NK-92 treated with Interleukin-12 subunit alpha and Interleukin-12 subunit beta, amount 100 ng/mL, for 24 hours (cell line): Measurements from ENCODE around the gene MPPED1.

ENCODE experiments used
- DNase-seq: peaks from one replicate; lab custom pipeline; 2025; lab: John Stamatoyannopoulos, UW

The MPPED1 gene

GRCh38 chr22:43411869-43412807, at the start of gene MPPED1:
Gene MPPED1, plus strand, starts transcription at chr22:43412014. Its CDS starts 12,972 bp downstream, at chr22:43424986.
- no peak for DNase-seq

- DNase-seq, result no peak
Observed at GRCh38 chr22:43363315-43364168, 48.3 kb upstream of the MPPED1 start.

- DNase-seq, result no peak
Observed at GRCh38 chr22:43364169-43364435, 47.7 kb upstream of the MPPED1 start.

DNA sequence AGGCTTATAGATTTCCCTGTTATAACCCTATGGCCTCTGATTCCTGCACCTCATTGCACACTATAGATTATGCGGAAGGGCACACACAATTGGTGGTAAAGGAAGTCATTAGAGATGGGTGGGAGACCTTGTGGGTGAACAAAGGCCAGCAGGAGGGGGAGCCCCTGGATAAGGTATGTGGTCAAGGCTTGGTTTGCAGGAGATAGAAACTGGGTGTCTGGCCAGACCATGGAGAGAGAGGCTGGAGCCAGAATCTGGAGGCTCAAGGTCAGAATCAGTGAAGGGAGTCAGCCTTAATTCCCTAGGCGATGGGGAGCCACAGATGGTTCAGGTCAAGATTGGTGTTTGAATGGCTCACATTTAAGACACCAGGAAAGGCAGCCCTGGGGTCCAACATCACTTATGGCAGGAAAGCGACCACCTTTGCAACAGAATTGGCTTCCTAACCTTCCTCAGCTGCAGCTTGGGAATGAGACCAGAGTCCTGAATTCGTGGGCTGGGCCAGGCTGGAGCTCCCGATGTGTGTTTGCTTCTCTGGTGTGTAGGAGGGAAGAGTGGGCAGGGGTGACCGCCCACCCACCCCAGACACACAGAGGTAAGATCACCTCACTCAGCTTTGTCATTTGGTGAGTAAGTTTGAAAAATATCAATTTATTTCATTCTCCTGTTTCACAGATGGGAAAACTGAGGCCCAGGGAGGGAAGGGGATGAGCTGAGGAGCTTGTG, 45.9 kb upstream of the MPPED1 start:
- no peak for DNase-seq

- no peak for DNase-seq
Observed at GRCh38 chr22:43370036-43370435, 41.8 kb upstream of the MPPED1 start.

GRCh38 chr22:43375951-43376455, 35.8 kb upstream of the MPPED1 start:
- no peak for DNase-seq

GRCh38 chr22:43376765-43377547, 34.9 kb upstream of the MPPED1 start:
- DNase-seq, result peak; percentile 87

DNA sequence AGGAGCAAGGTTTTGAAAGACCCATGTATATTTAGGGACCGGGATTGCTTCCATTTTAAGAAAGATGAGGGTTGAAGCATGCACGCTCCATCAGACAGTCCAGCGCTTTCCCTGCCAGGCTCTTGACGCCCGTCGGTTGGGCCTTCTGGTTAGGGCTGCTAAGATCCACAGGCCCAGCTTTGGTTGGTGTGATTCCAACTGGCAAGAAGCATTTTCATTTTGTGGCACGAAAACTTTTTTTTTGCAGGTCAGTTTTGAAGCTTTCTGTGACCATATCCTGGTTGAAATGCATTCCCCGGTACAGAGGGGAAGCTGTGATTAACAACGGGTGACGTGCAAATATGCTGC, 34.3 kb upstream of the MPPED1 start:
- no peak for DNase-seq

- peak; percentile 50 for DNase-seq
Observed at GRCh38 chr22:43377896-43378704, 33.7 kb upstream of the MPPED1 start.

GRCh38 chr22:43381693-43382092, 30.1 kb upstream of the MPPED1 start:
- DNase-seq, result no peak

DNA sequence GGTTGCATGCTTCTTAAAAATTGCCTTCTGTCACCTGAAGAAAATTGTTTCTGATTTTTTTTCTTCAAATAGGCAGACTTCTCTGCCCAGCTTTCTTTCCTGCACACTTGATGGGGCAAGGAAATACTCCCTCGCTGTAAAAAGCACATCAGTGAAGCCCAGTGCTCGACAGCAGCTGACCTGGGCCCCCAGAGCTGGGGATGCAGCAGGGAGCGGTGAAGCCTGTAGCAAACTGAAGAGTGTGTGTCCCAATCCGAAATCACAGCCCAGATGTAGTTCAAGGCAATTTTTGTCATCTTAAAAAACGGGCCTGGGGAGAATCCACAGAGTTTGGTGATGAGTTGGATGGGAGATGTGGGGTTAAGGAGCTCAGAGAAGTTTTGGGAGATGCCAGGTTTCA, 27.0 kb upstream of the MPPED1 start:
- DNase-seq, result no peak

GRCh38 chr22:43385770-43386641, 25.8 kb upstream of the MPPED1 start:
- peak; percentile 51 for DNase-seq

- DNase-seq, result no peak
Observed at GRCh38 chr22:43387815-43388214, 24.0 kb upstream of the MPPED1 start.

- DNase-seq, result peak; percentile 32
Observed at GRCh38 chr22:43388420-43388851, 23.4 kb upstream of the MPPED1 start.

DNA sequence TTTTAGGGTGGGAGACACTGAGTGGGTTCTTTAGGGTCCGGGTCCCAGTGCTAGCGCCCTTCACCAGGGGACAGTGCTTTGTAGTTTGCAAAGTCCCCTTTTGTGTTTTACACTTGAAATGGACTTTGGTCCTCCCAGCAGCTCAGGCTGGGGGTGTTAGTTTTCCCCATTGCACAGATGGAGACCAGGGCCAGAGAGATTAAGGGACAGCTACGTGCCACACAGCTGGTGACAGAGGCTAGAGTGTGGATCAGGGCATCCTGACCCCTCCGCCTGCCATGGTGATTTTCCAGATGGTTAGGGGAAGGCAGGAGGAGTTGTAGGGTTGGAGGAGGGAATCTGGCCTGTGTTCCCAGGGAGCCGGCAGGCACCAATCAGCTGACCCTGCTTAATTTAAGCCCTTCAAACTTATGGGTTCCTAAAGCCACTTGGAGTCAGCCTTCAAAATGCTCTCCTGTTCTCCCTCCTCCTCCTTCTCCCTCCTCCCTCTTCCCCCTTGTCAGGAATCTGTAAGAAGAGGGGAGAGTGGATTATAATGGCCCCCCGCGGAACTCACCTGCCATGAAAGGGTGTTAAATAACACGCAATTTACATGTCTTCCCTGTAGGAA, 22.5 kb upstream of the MPPED1 start:
- DNase-seq, result no peak

DNA sequence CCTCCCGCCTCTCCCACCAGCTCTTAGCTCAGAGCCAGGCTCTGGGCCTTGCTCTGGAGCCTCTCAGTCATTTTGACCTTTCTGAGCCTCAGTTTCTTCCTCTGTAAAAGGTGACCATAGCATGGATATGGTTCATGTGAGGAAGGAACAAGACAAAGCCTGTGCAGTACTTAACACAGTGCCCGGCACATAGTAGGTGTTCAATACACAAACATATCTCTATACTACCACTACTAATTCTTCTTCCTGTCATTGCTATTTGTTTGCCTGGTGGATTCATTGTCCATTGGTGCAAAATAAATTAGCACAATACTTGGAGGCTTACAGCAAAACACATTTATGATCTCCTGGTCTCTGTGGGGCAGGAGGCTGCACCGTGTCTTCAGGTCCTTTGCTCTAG, 21.6 kb upstream of the MPPED1 start:
- no peak for DNase-seq

GRCh38 chr22:43390872-43391271, 20.9 kb upstream of the MPPED1 start:
- no peak for DNase-seq

GRCh38 chr22:43391306-43391705, 20.5 kb upstream of the MPPED1 start:
- no peak for DNase-seq

GRCh38 chr22:43392385-43392989, 19.3 kb upstream of the MPPED1 start:
- DNase-seq, result no peak
